ENCODE measurements around the gene RASSF4.

DNA sequence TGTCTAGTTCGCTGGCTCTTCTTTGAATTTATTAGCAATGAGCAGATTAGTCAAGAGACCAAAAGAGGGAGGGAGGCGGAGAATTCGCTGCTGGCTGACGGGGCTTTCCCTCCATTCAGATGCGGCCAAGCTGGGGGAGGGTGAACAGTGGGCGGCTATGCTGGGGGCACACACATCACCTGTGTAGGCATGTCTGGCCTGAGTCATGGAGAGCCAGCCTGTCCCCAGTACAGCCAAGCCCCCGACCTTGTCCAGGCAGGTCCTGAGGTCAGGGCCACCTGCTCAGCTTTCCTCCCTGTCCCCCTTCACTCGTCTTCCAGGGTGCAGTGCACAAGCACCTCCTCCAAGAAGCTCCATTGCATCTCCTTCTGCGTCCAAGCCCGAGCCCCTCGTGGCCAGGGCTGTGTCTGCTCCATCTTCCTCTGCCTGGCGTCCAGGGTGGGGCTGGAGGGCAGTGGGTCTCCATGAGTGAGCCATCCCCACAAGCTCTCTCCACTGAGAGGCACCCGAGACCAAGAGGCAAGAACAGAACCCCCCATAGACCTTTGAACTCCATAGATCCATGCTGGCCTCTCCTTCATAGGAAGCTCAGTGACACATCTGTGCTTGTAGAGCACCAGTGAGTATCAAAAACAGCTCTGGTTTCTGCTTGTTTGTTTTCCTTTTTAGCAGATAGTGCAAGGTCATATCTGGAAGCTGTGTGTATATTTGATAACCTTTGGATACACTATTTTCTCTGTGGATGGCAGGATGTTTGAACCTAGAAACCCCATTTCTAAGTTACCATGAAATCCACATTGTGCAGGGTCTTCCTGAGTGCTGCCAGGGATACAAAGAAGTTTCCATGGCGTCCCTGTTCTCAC lies 20.9 kb downstream of the RASSF4 start:
- TF ChIP-seq MYC (IDR thresholded peaks at IDR 0.05; ENCODE audit: low read depth, low read length) (no peak), MYC (CRISPR knock-in tag; IDR thresholded peaks at IDR 0.05; ENCODE audit: borderline replicate concordance, low read depth) (no peak), POLR2A (conservative IDR thresholded peaks at IDR 0.05) (no peak)
- TF ChIP-seq, protein P1, sequence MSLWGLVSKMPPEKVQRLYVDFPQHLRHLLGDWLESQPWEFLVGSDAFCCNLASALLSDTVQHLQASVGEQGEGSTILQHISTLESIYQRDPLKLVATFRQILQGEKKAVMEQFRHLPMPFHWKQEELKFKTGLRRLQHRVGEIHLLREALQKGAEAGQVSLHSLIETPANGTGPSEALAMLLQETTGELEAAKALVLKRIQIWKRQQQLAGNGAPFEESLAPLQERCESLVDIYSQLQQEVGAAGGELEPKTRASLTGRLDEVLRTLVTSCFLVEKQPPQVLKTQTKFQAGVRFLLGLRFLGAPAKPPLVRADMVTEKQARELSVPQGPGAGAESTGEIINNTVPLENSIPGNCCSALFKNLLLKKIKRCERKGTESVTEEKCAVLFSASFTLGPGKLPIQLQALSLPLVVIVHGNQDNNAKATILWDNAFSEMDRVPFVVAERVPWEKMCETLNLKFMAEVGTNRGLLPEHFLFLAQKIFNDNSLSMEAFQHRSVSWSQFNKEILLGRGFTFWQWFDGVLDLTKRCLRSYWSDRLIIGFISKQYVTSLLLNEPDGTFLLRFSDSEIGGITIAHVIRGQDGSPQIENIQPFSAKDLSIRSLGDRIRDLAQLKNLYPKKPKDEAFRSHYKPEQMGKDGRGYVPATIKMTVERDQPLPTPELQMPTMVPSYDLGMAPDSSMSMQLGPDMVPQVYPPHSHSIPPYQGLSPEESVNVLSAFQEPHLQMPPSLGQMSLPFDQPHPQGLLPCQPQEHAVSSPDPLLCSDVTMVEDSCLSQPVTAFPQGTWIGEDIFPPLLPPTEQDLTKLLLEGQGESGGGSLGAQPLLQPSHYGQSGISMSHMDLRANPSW (CRISPR knock-in tag; IDR thresholded peaks at IDR 0.05): no peak
